HepG2 (cell line): ENCODE results near the gene RCE1. TPM values are rescaled to one million over a fixed set of nuclear protein-coding genes. Genes with fewer than 3 reads are reported as not detected.

Experiments used
- EP300 ChIP-seq, 3 experiments: sonication (generic) in 1 of 3; formaldehyde crosslinking in 1 of 3; IDR thresholded peaks; 2 replicates each; pipeline versions ENCODE4 v1.5.1 to v1.6.1; 2011 to 2020; ENCODE audit warnings: low read depth in 2 of 3, low read length in 2 of 3, borderline replicate concordance in 1 of 3, improper control_type of control experiment in 1 of 3, mild to moderate bottlenecking in 1 of 3, missing genetic modification reagents in 1 of 3, moderate library complexity in 1 of 3
- HNRNPL ChIP-seq: fragments of 200-400 bp; formaldehyde crosslinking; IDR thresholded peaks from 2 replicates; pipeline ENCODE4 v1.6.1; 2017; ENCODE audit warnings: mild to moderate bottlenecking, low read depth, low read length
- IRF2 ChIP-seq: IDR thresholded peaks from 2 replicates; pipeline ENCODE4 v1.6.1; 2018; ENCODE audit warnings: missing genetic modification reagents, missing compliant biosample characterization
- NFATC3 ChIP-seq: sonication (generic); formaldehyde crosslinking; IDR thresholded peaks from 2 replicates; pipeline ENCODE4 v1.5.1; 2020; ENCODE audit warnings: mild to moderate bottlenecking, missing genetic modification reagents
- PHF21A ChIP-seq: sonication (generic); formaldehyde crosslinking; IDR thresholded peaks from 2 replicates; pipeline ENCODE4 v1.5.0; 2020; ENCODE audit warnings: mild to moderate bottlenecking, missing genetic modification reagents
- PHF8 ChIP-seq: sonication (generic); formaldehyde crosslinking; IDR thresholded peaks from 2 replicates; pipeline ENCODE4 v1.5.0; 2020; ENCODE audit warnings: missing genetic modification reagents
- PPARG ChIP-seq: conservative IDR thresholded peaks from 2 replicates; pipeline ENCODE4 v1.6.1; 2016; ENCODE audit warnings: missing biosample characterization, missing genetic modification reagents
- RARA ChIP-seq: IDR thresholded peaks from 2 replicates; pipeline ENCODE4 v1.6.1; 2016; ENCODE audit warnings: missing genetic modification reagents, missing compliant biosample characterization
- SPEN ChIP-seq: sonication (generic); formaldehyde crosslinking; IDR thresholded peaks from 2 replicates; pipeline ENCODE4 v1.5.1; 2020; ENCODE audit warnings: low read depth, mild to moderate bottlenecking, missing genetic modification reagents
- TEAD3 ChIP-seq: optimal IDR thresholded peaks from 2 replicates; pipeline ENCODE3; 2016; ENCODE audit warnings: borderline replicate concordance
- TGIF2 ChIP-seq: IDR thresholded peaks from 2 replicates; pipeline ENCODE4 v1.6.1; 2016; ENCODE audit warnings: control low read depth, missing compliant biosample characterization
- ZBTB21 ChIP-seq: sonication (generic); formaldehyde crosslinking; IDR thresholded peaks from 2 replicates; pipeline ENCODE4 v1.4.0; 2020; ENCODE audit warnings: missing genetic modification reagents
- ZFP82 ChIP-seq: sonication (generic); formaldehyde crosslinking; IDR thresholded peaks from 2 replicates; pipeline ENCODE4 v1.5.1; 2020; ENCODE audit warnings: mild to moderate bottlenecking, missing genetic modification reagents, borderline replicate concordance
- ZFP90 ChIP-seq: sonication (generic); formaldehyde crosslinking; IDR thresholded peaks from 2 replicates; pipeline ENCODE4 v1.8.0; 2022; ENCODE audit warnings: missing genetic modification reagents, mild to moderate bottlenecking, inconsistent platforms, borderline replicate concordance
- ZNF282 ChIP-seq: fragments of 450-650 bp; IDR thresholded peaks from 2 replicates; pipeline ENCODE4 v1.6.1; 2018; ENCODE audit not compliant: partially characterized antibody
- ZNF570 ChIP-seq: sonication (generic); formaldehyde crosslinking; IDR thresholded peaks from 2 replicates; pipeline ENCODE4 v1.4.0; 2020; ENCODE audit warnings: mild to moderate bottlenecking, missing genetic modification reagents, borderline replicate concordance
- polyA plus RNA-seq, 8 experiments: library from polyadenylated mRNA; depleted of rRNA in 3 of 8; stranded (reverse) in 7 of 8; unstranded in 1 of 8; fragments of >200 nt; fragmentation: Illumina TruSeq in 4 of 8; extraction: Trizol in 4 of 8; gene quantifications; 2 replicates each; pipeline versions ENCODE4 v1.2.1 to v1.2.3, GENCODE V29; 2011 to 2016; ENCODE audit warnings: low read depth in 4 of 8, missing spikeins in 1 of 8, mixed read lengths in 1 of 8; ENCODE audit not compliant: insufficient read depth in 1 of 8
- total RNA-seq, 5 experiments: library from RNA; depleted of rRNA; stranded (reverse); fragments of >200 nt; fragmentation: Illumina TruSeq; extraction: Trizol; gene quantifications; 2 replicates each; pipeline ENCODE4 v1.2.3, GENCODE V29; 2016; ENCODE audit warnings: low read depth in 1 of 5
- TF ChIP-seq, protein P1 (sequence below): sonication (generic); formaldehyde crosslinking; IDR thresholded peaks from 2 replicates; pipeline ENCODE4 v1.8.0; 2022; ENCODE audit warnings: mild to moderate bottlenecking, missing genetic modification reagents; ENCODE audit not compliant: insufficient replicate concordance
- TF ChIP-seq, protein P2 (sequence below): sonication (generic); formaldehyde crosslinking; IDR thresholded peaks from 2 replicates; pipeline ENCODE4 v1.8.1; 2022; ENCODE audit warnings: mild to moderate bottlenecking, missing genetic modification reagents
- TF ChIP-seq, protein P3 (sequence below): sonication (generic); formaldehyde crosslinking; IDR thresholded peaks from 2 replicates; pipeline ENCODE4 v1.5.0; 2020; ENCODE audit warnings: mild to moderate bottlenecking, missing genetic modification reagents, borderline replicate concordance
- TF ChIP-seq, protein P4 (sequence below): sonication (generic); formaldehyde crosslinking; IDR thresholded peaks from 2 replicates; pipeline ENCODE4 v1.4.0; 2020; ENCODE audit warnings: mild to moderate bottlenecking, missing genetic modification reagents, borderline replicate concordance

RCE1 gene
- total and polyA plus RNA-seq, 2 of the 13 experiments (the other 11 are each of a cell fraction or from before 2014, with no cell fraction given): 22.2 to 22.4 TPM

DNA sequence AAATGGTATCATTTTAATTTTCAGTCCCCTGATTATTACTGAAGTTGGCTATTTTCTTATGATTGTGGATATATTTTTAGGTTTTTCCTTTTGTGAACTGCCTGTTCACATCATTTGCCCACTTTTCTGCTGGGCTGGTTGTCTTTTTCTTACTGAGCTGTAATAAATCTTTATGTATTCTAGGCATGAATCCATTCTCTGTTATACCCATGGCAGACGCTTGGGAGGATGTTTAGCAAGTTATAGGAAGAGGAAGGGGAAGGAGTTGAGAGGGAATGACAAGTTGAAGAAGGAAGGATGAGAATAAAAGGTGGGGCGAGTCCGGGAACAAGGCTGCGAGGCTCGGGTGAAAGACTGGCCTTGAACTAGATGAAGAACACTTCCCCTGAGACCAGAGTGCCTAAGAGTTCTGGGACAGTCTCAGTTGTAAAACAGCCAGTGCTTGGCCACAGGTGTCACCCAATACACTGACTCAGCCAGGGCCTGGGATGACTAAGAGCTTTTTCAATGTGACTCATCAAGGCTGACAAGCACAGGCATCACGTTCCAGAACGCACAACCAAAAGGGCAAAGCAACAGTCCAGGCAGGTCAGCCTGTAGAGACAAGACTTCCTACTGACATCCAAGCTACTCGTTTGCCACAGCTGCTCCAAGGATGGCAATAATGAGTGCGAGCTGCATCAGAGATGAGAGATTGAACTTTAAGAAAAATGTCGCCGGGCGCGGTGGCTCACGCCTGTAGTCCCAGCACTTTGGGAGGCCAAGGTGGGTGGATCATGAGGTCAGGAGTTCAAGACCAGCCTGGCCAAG lies 48.8 kb downstream of the RCE1 start (continued):
- TF ChIP-seq RARA (CRISPR knock-in tag) (peak; percentile 82), IRF2 (CRISPR knock-in tag) (peak; percentile 76; the same call in 1 of the 2 replicates), PHF21A (CRISPR knock-in tag) (no peak), HNRNPL (no peak), ZFP82 (CRISPR knock-in tag) (no peak), NFATC3 (no peak), EP300 (IDR thresholded peaks at IDR 0.05; ENCODE audit: low read depth in 2 of 2, low read length in 2 of 2) (peak in 1 of 2 experiments; percentile 63; a peak in 1 of 4 replicates), EP300 (CRISPR knock-in tag; IDR thresholded peaks at IDR 0.05; ENCODE audit: borderline replicate concordance) (0 out of 2 replicates have a peak, but pooled peaks have one; percentile 43), TEAD3 (CRISPR knock-in tag) (peak; percentile 36), ZNF570 (no peak), SPEN (CRISPR knock-in tag) (no peak), ZFP90 (CRISPR knock-in tag) (no peak), ZBTB21 (CRISPR knock-in tag) (no peak), TGIF2 (CRISPR knock-in tag) (peak; percentile 85), PPARG (CRISPR knock-in tag) (no peak), ZNF282 (no peak), PHF8 (CRISPR knock-in tag) (no peak)
- TF ChIP-seq, protein P1, sequence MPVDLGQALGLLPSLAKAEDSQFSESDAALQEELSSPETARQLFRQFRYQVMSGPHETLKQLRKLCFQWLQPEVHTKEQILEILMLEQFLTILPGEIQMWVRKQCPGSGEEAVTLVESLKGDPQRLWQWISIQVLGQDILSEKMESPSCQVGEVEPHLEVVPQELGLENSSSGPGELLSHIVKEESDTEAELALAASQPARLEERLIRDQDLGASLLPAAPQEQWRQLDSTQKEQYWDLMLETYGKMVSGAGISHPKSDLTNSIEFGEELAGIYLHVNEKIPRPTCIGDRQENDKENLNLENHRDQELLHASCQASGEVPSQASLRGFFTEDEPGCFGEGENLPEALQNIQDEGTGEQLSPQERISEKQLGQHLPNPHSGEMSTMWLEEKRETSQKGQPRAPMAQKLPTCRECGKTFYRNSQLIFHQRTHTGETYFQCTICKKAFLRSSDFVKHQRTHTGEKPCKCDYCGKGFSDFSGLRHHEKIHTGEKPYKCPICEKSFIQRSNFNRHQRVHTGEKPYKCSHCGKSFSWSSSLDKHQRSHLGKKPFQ (CRISPR knock-in tag): no peak
- TF ChIP-seq, protein P2, sequence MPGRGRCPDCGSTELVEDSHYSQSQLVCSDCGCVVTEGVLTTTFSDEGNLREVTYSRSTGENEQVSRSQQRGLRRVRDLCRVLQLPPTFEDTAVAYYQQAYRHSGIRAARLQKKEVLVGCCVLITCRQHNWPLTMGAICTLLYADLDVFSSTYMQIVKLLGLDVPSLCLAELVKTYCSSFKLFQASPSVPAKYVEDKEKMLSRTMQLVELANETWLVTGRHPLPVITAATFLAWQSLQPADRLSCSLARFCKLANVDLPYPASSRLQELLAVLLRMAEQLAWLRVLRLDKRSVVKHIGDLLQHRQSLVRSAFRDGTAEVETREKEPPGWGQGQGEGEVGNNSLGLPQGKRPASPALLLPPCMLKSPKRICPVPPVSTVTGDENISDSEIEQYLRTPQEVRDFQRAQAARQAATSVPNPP (CRISPR knock-in tag): no peak
- TF ChIP-seq, protein P3, sequence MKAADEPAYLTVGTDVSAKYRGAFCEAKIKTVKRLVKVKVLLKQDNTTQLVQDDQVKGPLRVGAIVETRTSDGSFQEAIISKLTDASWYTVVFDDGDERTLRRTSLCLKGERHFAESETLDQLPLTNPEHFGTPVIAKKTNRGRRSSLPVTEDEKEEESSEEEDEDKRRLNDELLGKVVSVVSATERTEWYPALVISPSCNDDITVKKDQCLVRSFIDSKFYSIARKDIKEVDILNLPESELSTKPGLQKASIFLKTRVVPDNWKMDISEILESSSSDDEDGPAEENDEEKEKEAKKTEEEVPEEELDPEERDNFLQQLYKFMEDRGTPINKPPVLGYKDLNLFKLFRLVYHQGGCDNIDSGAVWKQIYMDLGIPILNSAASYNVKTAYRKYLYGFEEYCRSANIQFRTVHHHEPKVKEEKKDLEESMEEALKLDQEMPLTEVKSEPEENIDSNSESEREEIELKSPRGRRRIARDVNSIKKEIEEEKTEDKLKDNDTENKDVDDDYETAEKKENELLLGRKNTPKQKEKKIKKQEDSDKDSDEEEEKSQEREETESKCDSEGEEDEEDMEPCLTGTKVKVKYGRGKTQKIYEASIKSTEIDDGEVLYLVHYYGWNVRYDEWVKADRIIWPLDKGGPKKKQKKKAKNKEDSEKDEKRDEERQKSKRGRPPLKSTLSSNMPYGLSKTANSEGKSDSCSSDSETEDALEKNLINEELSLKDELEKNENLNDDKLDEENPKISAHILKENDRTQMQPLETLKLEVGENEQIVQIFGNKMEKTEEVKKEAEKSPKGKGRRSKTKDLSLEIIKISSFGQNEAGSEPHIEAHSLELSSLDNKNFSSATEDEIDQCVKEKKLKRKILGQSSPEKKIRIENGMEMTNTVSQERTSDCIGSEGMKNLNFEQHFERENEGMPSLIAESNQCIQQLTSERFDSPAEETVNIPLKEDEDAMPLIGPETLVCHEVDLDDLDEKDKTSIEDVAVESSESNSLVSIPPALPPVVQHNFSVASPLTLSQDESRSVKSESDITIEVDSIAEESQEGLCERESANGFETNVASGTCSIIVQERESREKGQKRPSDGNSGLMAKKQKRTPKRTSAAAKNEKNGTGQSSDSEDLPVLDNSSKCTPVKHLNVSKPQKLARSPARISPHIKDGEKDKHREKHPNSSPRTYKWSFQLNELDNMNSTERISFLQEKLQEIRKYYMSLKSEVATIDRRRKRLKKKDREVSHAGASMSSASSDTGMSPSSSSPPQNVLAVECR (CRISPR knock-in tag): peak; percentile 37; the same call in 1 of the 2 replicates
- TF ChIP-seq, protein P4, sequence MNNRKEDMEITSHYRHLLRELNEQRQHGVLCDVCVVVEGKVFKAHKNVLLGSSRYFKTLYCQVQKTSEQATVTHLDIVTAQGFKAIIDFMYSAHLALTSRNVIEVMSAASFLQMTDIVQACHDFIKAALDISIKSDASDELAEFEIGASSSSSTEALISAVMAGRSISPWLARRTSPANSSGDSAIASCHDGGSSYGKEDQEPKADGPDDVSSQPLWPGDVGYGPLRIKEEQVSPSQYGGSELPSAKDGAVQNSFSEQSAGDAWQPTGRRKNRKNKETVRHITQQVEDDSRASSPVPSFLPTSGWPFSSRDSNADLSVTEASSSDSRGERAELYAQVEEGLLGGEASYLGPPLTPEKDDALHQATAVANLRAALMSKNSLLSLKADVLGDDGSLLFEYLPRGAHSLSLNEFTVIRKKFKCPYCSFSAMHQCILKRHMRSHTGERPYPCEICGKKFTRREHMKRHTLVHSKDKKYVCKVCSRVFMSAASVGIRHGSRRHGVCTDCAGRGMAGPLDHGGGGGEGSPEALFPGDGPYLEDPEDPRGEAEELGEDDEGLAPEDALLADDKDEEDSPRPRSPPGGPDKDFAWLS: no peak
